ACC112 (cell line): Measurements from ENCODE around the gene ST3GAL5.

ENCODE experiments used
- H2AFZ ChIP-seq: fragments of 200-600 bp; sonication (generic); one replicate; pipeline ENCODE4 v1.6.0; 2017; ENCODE audit warnings: antibody characterized with exemption, low read length; ENCODE audit not compliant: unreplicated experiment
- H3K27ac ChIP-seq: fragments of 200-600 bp; sonication (generic); 2 replicates; pipeline ENCODE4 v1.5.1; 2014; ENCODE audit warnings: low read depth, mild to moderate bottlenecking, antibody characterized with exemption, low read length, moderate library complexity
- H3K27me3 ChIP-seq: fragments of 200-600 bp; sonication (generic); 2 replicates; pipeline ENCODE4 v1.6.1; 2014; ENCODE audit warnings: mild to moderate bottlenecking, antibody characterized with exemption, low read length, moderate library complexity, mixed read lengths; ENCODE audit not compliant: insufficient read depth
- H3K36me3 ChIP-seq: fragments of 200-600 bp; sonication (generic); 2 replicates; pipeline ENCODE4 v1.6.1; 2016; ENCODE audit warnings: mild to moderate bottlenecking, antibody characterized with exemption, low read length, moderate library complexity, mixed read lengths; ENCODE audit not compliant: insufficient read depth
- H3K4me1 ChIP-seq: fragments of 200-600 bp; sonication (generic); one replicate; pipeline ENCODE4 v1.6.1; 2016; ENCODE audit warnings: low read length, mixed read lengths; ENCODE audit not compliant: insufficient read depth, unreplicated experiment, control insufficient read depth
- H3K4me3 ChIP-seq: fragments of 200-600 bp; sonication (generic); 2 replicates; pipeline ENCODE4 v1.5.1; 2014; ENCODE audit warnings: mild to moderate bottlenecking, low read depth, low read length
- H3K79me2 ChIP-seq: fragments of 200-600 bp; sonication (generic); one replicate; pipeline ENCODE4 v1.6.0; 2016; ENCODE audit warnings: low read length; ENCODE audit not compliant: control insufficient read depth, unreplicated experiment, insufficient read depth

Gene ST3GAL5

DNA sequence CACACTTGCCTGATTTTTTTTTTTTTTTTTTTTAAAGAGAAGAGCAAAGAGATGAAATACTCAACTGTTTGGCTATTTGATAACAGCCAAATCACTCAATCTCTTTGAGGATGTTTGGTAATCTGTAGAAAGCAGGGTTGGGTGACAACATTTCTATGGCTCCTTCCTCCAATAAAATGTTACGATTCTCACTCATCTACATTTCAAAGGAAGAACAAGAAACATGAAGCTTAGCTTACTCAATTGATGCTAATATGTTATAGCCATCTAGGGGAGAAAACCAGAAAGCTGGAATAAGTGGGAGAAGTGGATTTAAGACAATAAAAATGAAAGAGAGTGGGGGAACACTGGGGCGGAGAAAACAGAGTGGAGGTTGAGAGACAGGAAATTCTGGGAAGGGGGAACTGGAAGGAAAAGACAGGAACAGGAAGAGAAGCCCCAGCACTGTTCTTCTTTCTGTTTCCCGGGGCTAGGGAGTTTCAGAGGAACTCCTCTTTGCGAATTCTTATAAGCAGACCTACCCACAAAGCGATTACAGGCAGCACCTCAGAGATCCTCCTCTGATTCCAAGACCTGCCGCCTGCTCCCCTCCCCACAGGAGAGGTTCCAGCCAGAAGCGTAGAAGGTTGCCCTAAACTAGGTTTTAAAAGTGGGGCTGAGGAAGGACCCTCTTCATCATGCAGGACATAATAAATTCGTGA is 13.3 kb downstream of the ST3GAL5 start:
- Histone ChIP-seq H2AFZ (no peak overlapping the region), H3K79me2 (no peaks in the 10 kb centered on the region), H3K36me3 (no peaks in the 10 kb centered on the region)

DNA sequence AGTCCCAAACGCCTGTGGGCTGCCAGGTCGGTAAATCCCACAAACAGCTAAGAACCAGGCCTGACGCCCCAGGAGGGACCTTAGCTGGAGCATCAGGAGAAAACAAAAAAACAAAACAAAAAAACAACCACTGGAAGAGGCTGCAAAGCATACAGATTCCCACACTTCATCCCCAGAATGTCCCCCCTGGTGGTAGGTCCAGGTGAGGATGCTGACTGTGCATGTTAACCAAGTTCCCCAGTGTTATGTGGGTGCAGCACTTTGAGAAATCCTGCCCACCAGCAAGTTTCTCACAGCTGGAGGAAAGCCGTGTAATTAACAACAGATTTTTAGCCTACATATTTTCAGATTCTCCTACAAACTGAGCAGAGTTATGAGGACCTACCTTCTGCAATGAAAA is 15.1 kb downstream of the ST3GAL5 start:
- no peaks in the 10 kb centered on the region for H3K4me1 ChIP-seq
- H3K36me3 ChIP-seq: no peaks in the 10 kb centered on the region
- H3K4me3 ChIP-seq: no peak overlapping the region
- H2AFZ ChIP-seq: no peak overlapping the region
- H3K27ac ChIP-seq: no peak overlapping the region
- no peaks in the 10 kb centered on the region for H3K79me2 ChIP-seq
- H3K27me3 ChIP-seq: no peaks in the 10 kb centered on the region

More for the DNA sequence above, 13.3 kb downstream of the ST3GAL5 start:
- Histone ChIP-seq H3K27me3 (no peaks in the 10 kb centered on the region), H3K4me3 (no peak overlapping the region), H3K27ac (no peak overlapping the region), H3K4me1 (no peaks in the 10 kb centered on the region)

DNA sequence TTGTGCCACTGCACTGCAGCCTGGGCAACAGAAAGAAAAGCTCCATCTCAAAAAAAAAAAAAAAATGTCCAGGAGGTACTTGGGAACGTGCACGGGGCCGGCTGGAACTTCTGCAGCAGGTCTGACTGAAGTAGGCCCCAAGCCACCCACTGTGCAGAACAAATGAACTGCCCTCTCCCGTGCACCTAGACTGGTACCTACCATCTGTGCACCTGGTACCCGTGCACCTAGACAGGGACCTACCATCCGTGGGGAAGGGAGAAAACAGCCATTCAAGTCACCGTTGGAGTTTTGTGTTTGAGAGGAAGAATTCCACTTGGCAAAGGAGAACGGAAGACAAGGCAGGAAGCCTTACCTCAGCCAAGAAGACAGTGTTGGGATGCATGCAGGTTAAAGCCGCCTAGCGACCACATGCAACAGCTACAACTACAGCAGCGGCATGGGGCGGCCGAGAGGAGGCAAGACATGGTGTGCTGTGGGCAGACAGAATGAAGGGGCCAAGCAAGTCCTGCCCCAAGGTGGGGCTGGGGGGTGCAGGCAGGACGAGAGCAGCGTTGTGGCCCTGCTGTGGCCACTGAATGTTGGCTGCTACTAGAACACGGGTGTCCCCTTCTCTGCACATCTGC is 16.1 kb downstream of the ST3GAL5 start:
- Histone ChIP-seq H3K27me3 (no peaks in the 10 kb centered on the region), H3K79me2 (no peaks in the 10 kb centered on the region), H3K36me3 (no peaks in the 10 kb centered on the region), H3K4me3 (no peak overlapping the region), H2AFZ (no peak overlapping the region), H3K27ac (no peak overlapping the region), H3K4me1 (no peaks in the 10 kb centered on the region)

DNA sequence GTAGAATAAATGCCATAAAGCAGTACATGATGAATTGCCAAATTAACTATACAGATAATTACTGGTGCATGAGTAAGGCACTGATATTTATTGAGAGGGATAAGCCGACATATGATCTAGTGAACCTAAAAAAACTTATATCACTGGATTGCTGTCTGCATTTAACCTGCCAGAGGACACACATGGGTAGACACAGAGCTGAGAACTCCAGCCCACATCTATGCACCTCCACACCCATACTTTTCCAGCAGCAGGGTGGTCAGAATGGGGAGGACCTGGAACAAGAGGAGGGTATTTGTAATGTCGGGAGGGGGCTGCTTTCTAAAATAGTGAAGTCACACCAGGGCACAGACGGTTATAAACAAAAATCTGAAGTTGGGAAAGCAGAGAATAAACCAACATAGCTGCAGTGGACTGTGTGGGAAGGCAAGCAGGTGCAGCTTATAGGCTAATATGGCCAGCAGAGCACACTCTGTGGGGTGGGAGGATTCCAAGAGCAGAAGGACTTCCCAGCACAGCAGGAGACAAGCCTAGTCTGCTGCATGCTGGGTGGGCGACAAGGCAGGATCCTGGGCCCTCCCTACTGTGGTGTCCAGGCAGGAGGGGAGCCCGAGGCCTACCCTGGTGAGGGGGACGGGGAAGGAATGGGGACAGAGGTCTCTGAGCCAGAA is 17.2 kb downstream of the ST3GAL5 start:
- H3K4me1 ChIP-seq: no peaks in the 10 kb centered on the region
- H3K4me3 ChIP-seq: no peak overlapping the region
- H3K27me3 ChIP-seq: no peaks in the 10 kb centered on the region
- H3K79me2 ChIP-seq: no peaks in the 10 kb centered on the region
- H2AFZ ChIP-seq: no peak overlapping the region
- no peak overlapping the region for H3K27ac ChIP-seq
- H3K36me3 ChIP-seq: no peaks in the 10 kb centered on the region

DNA sequence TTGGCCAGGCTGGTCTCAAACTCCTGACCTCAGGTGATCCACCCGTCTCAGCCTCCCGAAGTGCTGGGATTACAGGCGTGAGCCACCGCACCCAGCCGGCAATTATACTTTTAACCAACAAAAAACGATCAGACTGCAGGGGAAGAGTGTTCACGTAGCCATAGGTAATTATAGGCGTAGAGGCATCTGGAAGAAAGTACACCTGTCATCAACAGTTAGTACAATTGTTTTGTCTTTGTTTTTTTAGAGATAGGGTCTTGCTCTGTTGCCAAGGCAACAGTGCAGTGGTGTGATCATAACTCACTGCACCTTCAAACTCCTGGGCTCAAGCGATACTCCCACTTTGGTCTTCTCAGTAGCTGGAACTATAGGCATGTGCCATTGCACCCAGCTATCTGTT is 20.0 kb downstream of the ST3GAL5 start:
- H3K4me3 ChIP-seq: no peak overlapping the region
- no peak overlapping the region for H2AFZ ChIP-seq
- no peaks in the 10 kb centered on the region for H3K4me1 ChIP-seq
- no peak overlapping the region for H3K27ac ChIP-seq
- H3K27me3 ChIP-seq: no peaks in the 10 kb centered on the region
- H3K36me3 ChIP-seq: no peaks in the 10 kb centered on the region
- H3K79me2 ChIP-seq: no peaks in the 10 kb centered on the region

DNA sequence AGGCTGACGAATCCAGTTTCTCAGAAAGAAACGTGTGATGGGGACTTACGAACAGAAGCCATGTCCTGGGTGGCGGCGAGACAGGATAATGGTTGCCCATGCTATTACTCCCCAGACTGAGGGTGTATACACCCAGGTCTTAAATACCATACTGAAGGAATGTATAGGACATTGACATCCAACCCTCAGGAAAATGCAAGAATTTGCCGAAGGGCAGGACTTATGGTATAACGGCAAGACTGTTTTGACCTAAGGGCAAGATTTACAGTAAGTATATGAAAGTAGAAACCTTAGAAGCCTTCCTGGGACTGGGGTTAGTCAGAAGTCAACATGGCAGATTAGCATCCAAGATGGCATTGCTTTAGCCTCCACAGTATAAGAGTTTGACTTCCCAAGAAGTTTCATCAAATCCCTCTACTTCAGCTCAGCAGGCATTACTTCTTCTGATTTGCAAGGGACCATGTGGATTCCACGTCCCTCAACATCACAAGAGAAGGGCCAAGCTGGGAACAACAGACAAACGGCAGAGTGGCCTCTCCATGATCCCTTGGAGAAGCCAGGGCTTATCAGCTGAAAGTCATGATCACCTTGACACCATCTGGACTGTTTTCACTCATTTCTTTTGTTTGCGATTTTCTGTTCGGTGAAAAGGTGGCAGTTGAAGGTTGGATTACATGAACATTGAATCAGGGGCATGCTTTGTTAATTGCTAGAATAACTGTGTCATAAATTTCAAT is 21.1 kb downstream of the ST3GAL5 start:
- H3K79me2 ChIP-seq: no peaks in the 10 kb centered on the region
- H3K27me3 ChIP-seq: no peaks in the 10 kb centered on the region
- no peaks in the 10 kb centered on the region for H3K4me1 ChIP-seq
- no peak overlapping the region for H2AFZ ChIP-seq
- H3K36me3 ChIP-seq: no peaks in the 10 kb centered on the region
- H3K27ac ChIP-seq: no peak overlapping the region
- H3K4me3 ChIP-seq: no peak overlapping the region

DNA sequence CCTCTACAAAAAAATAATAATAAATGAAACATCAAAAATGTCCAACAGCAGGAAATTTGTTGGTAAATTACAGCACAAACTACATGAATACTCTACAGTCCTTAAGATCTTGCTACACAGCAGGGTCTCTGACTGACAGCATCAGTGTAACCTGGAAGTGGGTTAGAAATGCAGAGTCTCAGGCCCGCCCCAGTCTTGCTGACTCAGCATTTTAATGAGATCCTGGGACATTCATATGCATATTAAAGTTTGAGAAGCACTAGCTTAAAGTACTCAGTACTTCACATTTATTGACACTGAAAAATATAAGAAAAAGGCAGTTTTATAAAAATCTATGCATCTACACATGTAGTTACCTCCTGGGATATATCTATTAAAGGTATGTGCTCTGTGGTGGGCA is 21.7 kb downstream of the ST3GAL5 start:
- Histone ChIP-seq H3K79me2 (no peaks in the 10 kb centered on the region), H3K36me3 (no peaks in the 10 kb centered on the region), H3K4me1 (no peaks in the 10 kb centered on the region), H3K27ac (no peak overlapping the region), H2AFZ (no peak overlapping the region), H3K27me3 (no peaks in the 10 kb centered on the region), H3K4me3 (no peak overlapping the region)

DNA sequence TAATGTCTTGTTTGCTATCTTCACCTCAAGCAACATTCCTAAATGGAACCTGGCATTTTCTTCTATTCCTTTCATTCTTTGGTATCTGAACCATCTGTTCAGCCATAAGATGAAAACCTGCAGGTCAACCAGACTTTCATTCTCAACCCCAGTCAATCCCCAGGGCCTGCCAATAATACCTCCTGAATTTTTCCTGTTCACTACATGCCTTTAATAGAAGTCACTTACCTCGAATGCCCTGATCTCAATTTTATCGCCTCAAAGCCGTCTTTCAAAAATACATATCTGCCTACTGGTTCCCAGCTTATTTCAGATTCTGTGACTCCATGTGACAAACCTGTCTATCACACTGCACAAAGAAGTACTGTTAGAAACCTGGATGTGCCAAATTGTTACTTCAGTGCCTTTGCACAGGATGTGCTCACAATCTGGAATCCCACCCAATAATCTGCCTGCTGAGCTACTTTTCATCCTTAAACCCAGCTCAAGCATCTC is 22.6 kb downstream of the ST3GAL5 start:
- Histone ChIP-seq H3K79me2 (no peaks in the 10 kb centered on the region), H3K4me1 (no peaks in the 10 kb centered on the region), H3K36me3 (no peaks in the 10 kb centered on the region), H3K27me3 (no peaks in the 10 kb centered on the region), H3K27ac (no peak overlapping the region), H3K4me3 (no peak overlapping the region), H2AFZ (no peak overlapping the region)

DNA sequence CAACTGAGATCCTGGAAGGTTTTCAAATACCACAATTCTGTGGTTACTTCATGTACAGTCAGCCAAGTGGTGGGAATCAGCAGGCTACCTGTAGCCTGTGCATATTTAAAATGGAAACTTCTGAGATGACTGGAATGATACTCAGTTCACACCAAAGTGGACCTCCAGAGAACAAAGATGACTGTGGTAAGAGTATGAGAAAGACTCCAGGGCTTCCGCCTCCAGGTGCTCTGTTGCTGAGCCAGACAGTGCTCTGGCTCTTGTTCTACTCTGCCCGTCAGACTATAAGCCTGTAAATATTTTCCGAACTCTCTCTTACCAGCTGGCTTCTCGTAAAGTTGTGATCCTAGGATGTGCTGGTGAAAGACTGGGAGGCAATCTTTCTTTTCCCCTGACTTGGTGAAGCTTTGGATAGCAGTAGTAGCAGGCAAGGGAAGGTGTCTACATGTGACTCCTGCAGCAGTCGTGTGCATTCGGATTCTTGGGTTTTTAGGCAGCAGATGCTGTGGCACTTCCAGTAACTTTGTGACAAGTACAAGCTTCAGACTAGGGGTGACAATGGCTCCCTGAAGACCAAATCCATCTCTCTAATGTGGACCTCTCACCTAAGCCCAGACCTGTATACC is 23.1 kb downstream of the ST3GAL5 start:
- no peaks in the 10 kb centered on the region for H3K36me3 ChIP-seq
- no peaks in the 10 kb centered on the region for H3K79me2 ChIP-seq
- H3K4me3 ChIP-seq: no peak overlapping the region
- no peak overlapping the region for H3K27ac ChIP-seq
- H3K4me1 ChIP-seq: no peaks in the 10 kb centered on the region
- H3K27me3 ChIP-seq: no peaks in the 10 kb centered on the region
- H2AFZ ChIP-seq: no peak overlapping the region

DNA sequence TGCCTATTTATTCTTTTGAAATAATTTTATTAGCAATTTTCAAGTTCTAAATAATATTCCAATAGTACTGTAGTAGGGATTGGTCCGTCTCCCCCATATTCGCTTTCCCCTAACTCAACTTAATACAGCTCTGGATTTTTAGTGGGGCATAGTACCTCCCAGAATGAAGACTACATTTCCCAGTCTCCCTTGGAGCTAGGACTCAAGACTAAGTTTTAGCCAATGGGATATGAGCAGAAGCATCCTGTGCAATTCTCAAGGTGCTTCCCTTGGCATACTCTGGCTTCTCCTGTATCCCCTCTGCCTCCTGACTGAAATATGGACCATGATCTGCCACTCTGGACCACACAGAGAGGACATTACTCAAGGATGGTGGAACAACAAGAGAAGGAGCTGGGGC is 24.1 kb downstream of the ST3GAL5 start:
- Histone ChIP-seq H2AFZ (no peak overlapping the region), H3K27me3 (no peaks in the 10 kb centered on the region), H3K79me2 (no peaks in the 10 kb centered on the region), H3K4me1 (no peaks in the 10 kb centered on the region), H3K27ac (no peak overlapping the region), H3K36me3 (no peaks in the 10 kb centered on the region), H3K4me3 (no peak overlapping the region)
